Right renal cortex interstitium (tissue), 3 donors: Measurements from ENCODE around the gene IDE. TPM values are rescaled to one million over a fixed set of nuclear protein-coding genes. Genes with fewer than 3 reads are reported as not detected.

Experiments used
- DNase-seq, 3 donors: peaks; one replicate each; pipeline ENCODE4 v3.0.0-alpha.2; 2013; ENCODE audit warnings: low read depth in 3 of 3, low spot score in 2 of 3
- polyA plus RNA-seq, 3 donors: library from polyadenylated mRNA; unstranded; fragments of 120-200 nt; gene quantifications; one replicate each; pipeline ENCODE4 v1.2.1, GENCODE V29; 2013; ENCODE audit not compliant: insufficient read length in 3 of 3

The IDE gene
- polyA plus RNA-seq, 3 donors = 22.8 to 26.6 (median 24.8) TPM

- no peak for DNase-seq
These were observed 4.8 kb downstream of the IDE start for GRCh38 chr10:92569071-92569470.

- DNase-seq = no peak
These were observed 5.8 kb downstream of the IDE start for GRCh38 chr10:92567952-92568600.

GRCh38 chr10:92562424-92562823 lies 11.5 kb downstream of the IDE start:
- no peak for DNase-seq

DNA sequence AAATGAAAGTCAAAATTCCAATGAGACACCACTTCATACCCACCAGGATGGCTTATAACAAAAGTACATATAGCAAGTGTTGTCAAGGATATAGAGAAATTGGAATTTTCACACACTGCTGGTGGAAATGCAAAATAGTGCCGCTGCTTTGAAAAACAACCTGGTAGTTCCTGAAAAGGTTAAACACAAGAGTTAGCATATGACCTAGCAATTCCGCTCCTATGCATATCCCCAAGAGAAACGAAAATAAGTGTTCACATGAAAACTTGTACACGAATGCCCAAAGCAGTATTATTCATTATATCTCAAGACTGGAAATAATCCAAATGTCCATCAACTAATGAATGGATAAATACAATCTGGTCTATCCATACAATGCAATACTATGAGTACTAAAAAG lies 14.8 kb downstream of the IDE start:
- no peak for DNase-seq

GRCh38 chr10:92553959-92554358 lies 19.9 kb downstream of the IDE start:
- no peak for DNase-seq

- no peak for DNase-seq
These were observed 21.6 kb downstream of the IDE start for GRCh38 chr10:92552310-92552709.

GRCh38 chr10:92550924-92551323 lies 23.0 kb downstream of the IDE start:
- DNase-seq = no peak

DNA sequence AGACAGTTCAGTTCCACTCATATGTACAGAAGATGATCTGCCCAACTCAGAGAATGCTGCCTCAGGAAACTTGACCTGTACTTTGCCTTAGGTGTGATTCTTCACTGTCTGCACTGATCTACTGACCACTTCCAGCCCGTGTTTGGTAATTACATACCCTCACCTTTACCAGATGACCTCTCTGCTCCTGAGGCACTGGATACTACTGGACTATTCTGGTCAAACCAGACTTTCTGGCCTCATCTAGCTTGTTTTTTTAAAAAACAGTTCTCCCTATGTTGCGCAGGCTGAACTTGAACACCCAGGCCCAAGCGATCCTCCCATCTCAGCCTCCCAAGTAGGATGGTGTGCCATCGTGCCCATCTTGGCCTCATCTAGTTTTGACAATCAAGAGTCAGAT lies 26.2 kb downstream of the IDE start:
- no peak for DNase-seq

DNA sequence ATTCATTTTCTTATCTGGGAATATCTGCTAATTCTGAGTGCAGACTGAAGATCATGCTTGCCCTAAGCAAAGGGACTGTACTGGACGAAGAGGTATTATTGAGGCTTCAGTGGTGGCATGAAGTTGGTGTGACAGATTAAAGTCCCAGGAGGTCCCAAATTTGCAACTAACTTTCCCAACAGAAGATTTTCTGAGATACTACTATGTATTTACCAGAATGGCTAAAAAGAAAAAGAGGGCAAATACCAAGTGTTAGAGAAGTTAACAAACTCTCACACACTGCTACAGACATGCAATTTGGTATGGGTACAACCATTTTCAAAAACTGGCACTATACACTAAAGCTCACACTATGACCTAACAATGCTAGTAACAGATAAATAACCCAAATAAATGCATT lies 28.3 kb downstream of the IDE start:
- DNase-seq = no peak

- DNase-seq = no peak
These were observed 29.6 kb downstream of the IDE start for GRCh38 chr10:92544296-92544695.

- DNase-seq = no peak
These were observed 31.4 kb downstream of the IDE start for GRCh38 chr10:92542458-92542857.

DNA sequence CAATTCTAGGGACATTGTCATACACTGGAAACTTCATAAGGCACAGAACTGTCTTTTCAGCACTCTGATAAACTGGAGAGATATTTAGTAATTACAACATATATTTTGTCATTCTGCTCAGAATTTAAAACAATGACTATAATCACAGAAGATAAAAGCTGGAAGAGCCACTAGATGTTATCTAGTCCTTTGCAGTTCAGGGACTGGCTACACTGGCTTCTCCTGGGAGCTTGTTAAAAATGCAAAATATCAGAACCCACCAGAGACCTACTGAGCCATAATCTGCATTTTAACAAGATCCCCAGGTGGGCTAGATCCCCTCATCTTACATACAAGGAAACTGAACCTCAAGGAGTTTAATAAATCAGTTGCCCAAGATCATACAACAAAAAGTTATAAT lies 32.3 kb downstream of the IDE start:
- no peak for DNase-seq

DNA sequence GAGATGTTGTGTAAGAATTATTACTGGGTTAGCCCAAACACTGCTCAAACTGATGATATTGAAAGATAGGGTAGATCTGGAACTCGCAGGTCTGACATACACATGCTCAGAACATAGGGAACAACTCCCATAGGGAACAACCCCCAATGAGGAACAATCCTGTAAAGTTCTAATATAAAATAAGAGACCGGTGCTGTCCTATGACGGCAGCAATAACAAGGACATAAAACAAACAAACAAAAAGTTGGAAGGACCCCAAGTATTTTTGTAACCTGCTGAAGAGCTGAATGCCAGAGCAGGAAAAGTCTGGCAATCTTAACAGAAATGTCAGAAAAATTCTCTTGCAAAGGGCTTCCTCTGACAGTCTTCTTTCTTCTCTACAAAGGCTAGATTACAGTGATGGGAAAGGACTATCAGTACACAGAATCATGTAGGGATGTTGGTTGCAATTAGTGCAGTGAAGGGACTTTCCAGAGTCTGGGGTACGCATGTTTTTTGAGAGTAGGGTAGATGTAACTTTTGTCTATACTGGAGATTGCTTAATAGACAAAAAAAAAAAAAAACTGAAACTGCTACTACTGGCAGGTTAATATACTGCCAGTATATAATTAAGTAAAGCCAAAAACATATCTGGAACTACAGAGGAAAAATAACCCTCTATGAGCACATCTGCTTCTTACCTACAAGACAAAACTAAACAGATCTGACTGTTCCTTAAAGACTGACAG lies 35.5 kb downstream of the IDE start:
- no peak for DNase-seq

GRCh38 chr10:92530891-92531535 lies 42.9 kb downstream of the IDE start:
- no peak for DNase-seq

DNA sequence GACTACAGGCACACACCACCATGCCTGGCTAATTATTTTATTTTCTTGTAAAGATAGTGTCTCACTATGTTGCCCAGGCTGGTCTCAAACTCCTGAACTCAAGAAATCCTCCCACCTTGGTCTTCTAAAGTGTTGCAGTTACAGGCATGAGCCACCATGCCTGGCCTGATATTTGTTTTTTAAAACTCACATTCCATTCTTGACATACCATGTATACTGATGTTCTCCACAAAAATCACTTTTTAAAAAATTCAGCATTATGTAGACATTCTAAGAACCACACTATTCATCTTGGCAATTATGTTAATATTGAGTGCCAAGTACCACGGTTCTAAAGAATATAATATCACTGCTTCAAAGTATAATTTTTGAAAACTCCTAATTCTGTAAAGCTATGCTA lies 43.5 kb downstream of the IDE start:
- DNase-seq = no peak

GRCh38 chr10:92527716-92528115 lies 46.2 kb downstream of the IDE start:
- no peak for DNase-seq

DNA sequence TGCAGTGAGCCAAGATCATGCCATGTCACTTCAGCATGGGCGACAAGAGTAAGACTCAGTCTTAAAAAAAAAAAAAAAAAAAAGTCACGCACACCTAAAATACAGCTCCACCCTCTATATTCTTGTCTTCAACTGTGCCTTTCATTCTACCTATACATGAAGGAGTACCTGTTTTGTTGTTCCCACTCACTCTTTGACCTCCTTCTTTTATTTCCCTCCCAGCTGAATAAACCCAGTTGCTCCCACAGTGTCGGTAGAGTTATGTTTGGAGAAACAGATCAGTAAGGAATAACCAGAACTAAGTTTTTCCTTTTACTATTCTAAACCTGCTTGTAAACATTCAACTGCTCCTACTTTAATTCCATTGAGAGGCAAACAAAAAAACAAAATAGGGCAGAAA lies 50.3 kb downstream of the IDE start:
- no peak for DNase-seq

DNA sequence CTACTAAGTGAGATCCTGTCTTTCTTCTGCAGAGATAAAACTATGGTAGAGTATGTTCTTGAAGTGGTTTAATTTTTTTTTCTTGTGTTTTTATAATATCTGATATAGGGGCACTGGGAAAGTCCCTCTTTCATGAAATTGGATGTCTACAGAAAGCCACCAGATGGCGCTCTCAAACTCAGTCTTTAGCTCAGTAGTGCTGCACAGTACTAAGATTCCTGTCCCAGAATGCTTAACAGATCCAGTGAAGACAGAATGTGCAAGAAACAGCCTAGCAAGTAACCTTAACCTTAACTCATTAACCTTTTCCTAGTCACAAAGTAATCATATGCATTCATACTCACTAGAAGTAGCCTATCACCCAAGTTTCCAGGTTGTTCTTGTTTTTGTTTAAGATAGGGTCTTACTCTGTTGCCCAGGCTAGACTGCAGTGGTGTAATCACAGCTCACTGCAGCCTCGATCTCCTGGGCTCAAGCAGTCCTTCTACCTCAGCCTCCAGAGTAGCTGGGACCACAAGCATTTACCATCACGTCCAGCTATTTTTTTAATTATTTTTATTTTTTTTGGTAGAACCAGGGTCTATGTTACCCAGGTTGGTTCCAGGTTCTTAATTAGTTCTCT lies 56.7 kb downstream of the IDE start:
- DNase-seq = peak; percentile 40 to 56 (median 49)

DNA sequence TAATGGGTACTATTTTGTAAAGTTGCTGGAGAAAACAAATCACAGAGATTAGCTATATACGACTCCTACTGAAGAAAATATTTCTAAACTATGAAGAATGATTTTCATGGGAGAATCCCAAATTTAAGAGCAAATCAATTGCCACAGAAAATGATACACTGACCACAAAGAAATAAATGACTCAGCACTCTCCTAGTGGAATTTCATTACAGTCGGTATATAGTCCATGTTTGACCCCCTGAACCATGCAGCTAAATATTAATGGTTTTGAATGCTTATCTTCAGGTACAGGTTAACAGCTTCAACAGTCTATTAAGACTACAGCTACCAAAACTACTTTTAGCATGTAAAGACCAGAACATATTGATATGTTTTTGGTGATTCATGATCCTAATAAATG lies 65.0 kb downstream of the IDE start:
- no peak for DNase-seq

DNA sequence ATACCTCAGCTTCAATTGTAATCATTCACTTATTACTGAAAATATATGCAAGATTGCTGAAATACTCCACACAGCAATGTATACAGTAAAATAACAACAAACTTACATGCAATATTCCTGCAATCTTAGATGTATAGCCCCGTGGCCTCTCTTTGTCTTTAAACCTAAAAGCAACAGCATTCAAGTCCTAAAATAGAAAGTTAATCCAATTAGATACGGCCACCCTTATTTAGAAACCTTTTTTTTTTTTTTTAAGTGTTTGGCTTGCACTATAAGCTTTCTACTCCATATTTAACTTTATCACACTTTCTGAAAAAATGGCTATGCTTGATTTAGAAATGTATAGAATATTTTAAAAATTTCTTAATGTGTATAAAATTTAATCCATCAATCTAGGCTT lies 67.6 kb downstream of the IDE start:
- DNase-seq = no peak

GRCh38 chr10:92505044-92505443 lies 68.8 kb downstream of the IDE start:
- DNase-seq = no peak
